GM18909 (cell line): ENCODE results near the gene BACH2.

Source experiments
- ATAC-seq: cut with Tn5 transposase; IDR thresholded peaks from one replicate; pipeline ENCODE4 v1.9.1; 2021; ENCODE audit warnings: mild to moderate bottlenecking; ENCODE audit not compliant: unreplicated experiment, poor library complexity

The BACH2 gene

GRCh38 chr6:89956182-89956581 is 340.5 kb downstream of the BACH2 start:
- no peak for ATAC-seq

GRCh38 chr6:89955364-89955763 is 341.3 kb downstream of the BACH2 start:
- ATAC-seq: no peak

- ATAC-seq: no peak
Observed at GRCh38 chr6:89954721-89955148, 341.9 kb downstream of the BACH2 start.

- no peak for ATAC-seq
Observed at GRCh38 chr6:89952686-89953085, 344.0 kb downstream of the BACH2 start.

GRCh38 chr6:89952105-89952671 is 344.5 kb downstream of the BACH2 start:
- ATAC-seq: no peak

GRCh38 chr6:89951574-89952104 is 345.0 kb downstream of the BACH2 start:
- no peak for ATAC-seq

GRCh38 chr6:89950879-89951391 is 345.7 kb downstream of the BACH2 start:
- no peak for ATAC-seq

- no peak for ATAC-seq
Observed at GRCh38 chr6:89950446-89950845, 346.2 kb downstream of the BACH2 start.

GRCh38 chr6:89948876-89949275 is 347.8 kb downstream of the BACH2 start:
- ATAC-seq: no peak

GRCh38 chr6:89944826-89945407 is 351.7 kb downstream of the BACH2 start:
- ATAC-seq: no peak

- no peak for ATAC-seq
Observed at GRCh38 chr6:89944181-89944755, 352.4 kb downstream of the BACH2 start.

- ATAC-seq: no peak
Observed at GRCh38 chr6:89942601-89943000, 354.0 kb downstream of the BACH2 start.

GRCh38 chr6:89941763-89942497 is 354.7 kb downstream of the BACH2 start:
- ATAC-seq: no peak

- no peak for ATAC-seq
Observed at GRCh38 chr6:89941031-89941762, 355.4 kb downstream of the BACH2 start.

- peak; percentile 81 for ATAC-seq
Observed at GRCh38 chr6:89940225-89941027, 356.2 kb downstream of the BACH2 start.

- ATAC-seq: no peak
Observed at GRCh38 chr6:89939144-89939543, 357.5 kb downstream of the BACH2 start.

GRCh38 chr6:89938014-89938413 is 358.6 kb downstream of the BACH2 start:
- no peak for ATAC-seq

- no peak for ATAC-seq
Observed at GRCh38 chr6:89936177-89936576, 360.5 kb downstream of the BACH2 start.

- no peak for ATAC-seq
Observed at GRCh38 chr6:89934685-89935366, 361.8 kb downstream of the BACH2 start.
